Tibial nerve (tissue), 4 donors: ENCODE data around the gene CLSTN1. TPM values are rescaled to one million over a fixed set of nuclear protein-coding genes. Genes with fewer than 3 reads are reported as not detected.

Experiments
- total RNA-seq, 4 donors: library from RNA; depleted of rRNA; stranded (reverse); fragments of >200 nt; gene quantifications; one replicate each; pipeline ENCODE4 v1.1.0, GENCODE V29; 2016

Gene CLSTN1
- total RNA-seq, 4 donors from 2014 or later: 60.9 to 90.6 (median 72.5) TPM

Other genes with a start within 250 kb of the CLSTN1 start
- 10 to 100 TPM; 11.8 to 22.8 (median 16.3) TPM for gene TMEM201, start 235.1 kb downstream of the CLSTN1 start, total RNA-seq
- 10 to 100 TPM in 2 of 4 donors, 1 to 10 TPM in 2; 6.9 to 18.0 (median 10.2) TPM for gene PIK3CD, start 172.2 kb downstream of the CLSTN1 start, total RNA-seq
- 10 to 100 TPM; 17.0 to 24.9 (median 20.3) TPM for gene CTNNBIP1, start 86.3 kb upstream of the CLSTN1 start, total RNA-seq
- 10 to 100 TPM; 21.6 to 40.2 (median 32.0) TPM for gene LZIC, start 119.4 kb upstream of the CLSTN1 start, total RNA-seq
- gene NMNAT1, start 119.5 kb upstream of the CLSTN1 start, total RNA-seq: 1 to 10 TPM; 3.8 to 6.0 (median 4.6) TPM
- 10 to 100 TPM; 17.2 to 54.3 (median 33.7) TPM for gene RBP7, start 173.3 kb upstream of the CLSTN1 start, total RNA-seq
- 10 to 100 TPM; 31.2 to 48.6 (median 44.0) TPM for gene UBE4B, start 209.0 kb upstream of the CLSTN1 start, total RNA-seq